CD4-positive, alpha-beta T cell treated with Interleukin-6 for 4 hours (primary cell): ENCODE data around the gene NUDT8.
A peak's percentile ranks its signal among the peaks of the same experiment; 100 is the strongest.
"Not testable (repeated sequence)": the region's sequence is repeated elsewhere in the genome, so short reads cannot be mapped to it uniquely, and the experiment has no call there.

Experiments
- DNase-seq: peaks from one replicate; pipeline ENCODE4 v3.0.0-alpha.2; 2020; ENCODE audit warnings: mixed read lengths

The NUDT8 gene

GRCh38 chr11:67611165-67611564, 18.6 kb downstream of the NUDT8 start:
- DNase-seq = no peak

- no peak for DNase-seq
Measured at GRCh38 chr11:67610302-67610868, 19.4 kb downstream of the NUDT8 start.

GRCh38 chr11:67609316-67609715, 20.4 kb downstream of the NUDT8 start:
- no peak for DNase-seq

- no peak for DNase-seq
Measured at GRCh38 chr11:67608486-67608885, 21.3 kb downstream of the NUDT8 start.

GRCh38 chr11:67607507-67607906, 22.2 kb downstream of the NUDT8 start:
- no peak for DNase-seq

- peak; percentile 98 for DNase-seq
Measured at GRCh38 chr11:67606492-67607295, 23.0 kb downstream of the NUDT8 start, which contains the start of gene NDUFV1. TSS of gene NDUFV1 (plus strand) at chr11:67606936. CDS start at chr11:67607005, 69 bp downstream.

- DNase-seq = no peak
Measured at GRCh38 chr11:67606093-67606491, 23.6 kb downstream of the NUDT8 start.

GRCh38 chr11:67605231-67606011, 24.3 kb downstream of the NUDT8 start:
- DNase-seq = no peak

- DNase-seq = no peak
Measured at GRCh38 chr11:67604815-67605214, 24.9 kb downstream of the NUDT8 start.

- DNase-seq = not testable (repeated sequence)
Measured at GRCh38 chr11:67604119-67604518, 25.6 kb downstream of the NUDT8 start.

- DNase-seq = no peak
Measured at GRCh38 chr11:67601098-67601497, 28.6 kb downstream of the NUDT8 start.

GRCh38 chr11:67600324-67601029, 29.3 kb downstream of the NUDT8 start:
- DNase-seq = no peak

- no peak for DNase-seq
Measured at GRCh38 chr11:67599149-67599548, 30.6 kb downstream of the NUDT8 start.

- DNase-seq = not testable (repeated sequence)
Measured at GRCh38 chr11:67597963-67598362, 31.8 kb downstream of the NUDT8 start.

GRCh38 chr11:67597458-67597857, 32.3 kb downstream of the NUDT8 start:
- DNase-seq = not testable (repeated sequence)

GRCh38 chr11:67596753-67597300, 32.9 kb downstream of the NUDT8 start:
- no peak for DNase-seq

GRCh38 chr11:67594480-67594879, 35.3 kb downstream of the NUDT8 start:
- no peak for DNase-seq

- DNase-seq = no peak
Measured at GRCh38 chr11:67593565-67593905, 36.2 kb downstream of the NUDT8 start.

- DNase-seq = no peak
Measured at GRCh38 chr11:67592880-67593564, 36.7 kb downstream of the NUDT8 start.

GRCh38 chr11:67588899-67589415, 40.8 kb downstream of the NUDT8 start:
- not testable (repeated sequence) for DNase-seq

GRCh38 chr11:67588136-67588503, 41.6 kb downstream of the NUDT8 start:
- DNase-seq = no peak
